GM19193 (cell line): ENCODE measurements around the gene CCDC8.

Source experiments
- POLR2A ChIP-seq: IDR thresholded peaks from 4 replicates; pipeline ENCODE4 v1.6.1; 2011; ENCODE audit not compliant: insufficient read depth, insufficient read length; ENCODE audit errors: extremely low read depth

CCDC8 gene

DNA sequence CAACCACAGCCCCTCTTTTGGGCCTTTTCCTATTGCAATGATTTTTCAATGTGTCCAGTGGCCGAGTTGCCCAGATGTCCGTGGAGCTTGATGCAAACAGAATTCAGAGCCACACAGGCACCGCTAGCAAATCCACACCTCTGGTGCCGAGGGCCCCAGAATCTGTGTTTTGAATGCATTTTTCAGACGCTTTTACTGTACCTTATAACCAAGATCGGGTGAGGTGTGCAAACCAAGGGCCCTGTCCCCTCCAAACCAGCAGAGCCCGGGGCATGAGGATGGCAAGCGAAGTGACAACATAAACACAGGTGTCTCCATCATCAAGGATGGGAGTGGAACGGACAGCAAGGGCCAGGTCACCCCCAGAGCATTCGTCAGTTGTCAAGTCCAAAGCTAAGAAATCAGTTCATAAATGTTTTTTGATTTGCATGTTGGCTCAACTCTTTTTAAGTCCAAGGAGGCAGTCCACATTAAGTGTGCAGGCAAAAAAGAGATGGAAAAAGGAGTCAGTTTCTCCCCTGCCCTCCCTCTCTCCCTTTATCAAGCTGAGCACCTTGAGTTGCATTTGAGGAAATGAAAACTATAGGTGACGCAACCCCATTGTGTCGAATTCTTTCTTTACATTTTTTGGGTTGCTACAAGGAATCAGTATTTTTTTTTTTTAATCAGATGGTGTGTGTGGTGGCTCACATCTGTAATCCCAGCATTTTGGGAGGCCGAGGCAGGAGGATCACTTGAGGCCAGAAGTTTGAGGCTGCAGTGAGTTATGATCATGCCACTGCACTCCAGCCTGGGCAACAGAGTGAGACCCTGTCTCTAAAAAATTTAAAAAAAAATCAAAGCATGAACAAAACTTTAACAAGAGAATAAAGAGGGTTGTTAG, 2.9 kb downstream of the CCDC8 start:
- no peak for TF ChIP-seq POLR2A

DNA sequence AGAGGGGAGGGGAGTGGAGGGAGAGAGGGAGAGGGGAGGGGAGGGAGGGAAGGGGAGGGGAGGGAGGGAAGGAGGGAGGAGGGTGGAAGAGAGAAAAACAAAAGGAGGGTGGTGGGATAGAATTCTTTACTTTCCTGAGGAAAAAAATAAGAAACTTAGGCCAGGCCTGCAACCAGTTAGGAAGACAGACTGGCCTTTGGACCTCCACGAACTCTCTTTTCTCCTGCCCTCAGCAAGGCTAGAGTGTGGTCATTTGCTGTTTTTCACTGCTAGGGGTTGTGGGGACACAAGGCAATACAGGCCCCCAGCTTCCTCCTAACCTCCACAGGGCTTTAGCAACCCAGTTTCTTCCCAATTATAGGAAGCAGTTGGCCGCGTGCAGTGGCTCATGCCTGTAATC, 4.2 kb downstream of the CCDC8 start:
- no peak for TF ChIP-seq POLR2A

DNA sequence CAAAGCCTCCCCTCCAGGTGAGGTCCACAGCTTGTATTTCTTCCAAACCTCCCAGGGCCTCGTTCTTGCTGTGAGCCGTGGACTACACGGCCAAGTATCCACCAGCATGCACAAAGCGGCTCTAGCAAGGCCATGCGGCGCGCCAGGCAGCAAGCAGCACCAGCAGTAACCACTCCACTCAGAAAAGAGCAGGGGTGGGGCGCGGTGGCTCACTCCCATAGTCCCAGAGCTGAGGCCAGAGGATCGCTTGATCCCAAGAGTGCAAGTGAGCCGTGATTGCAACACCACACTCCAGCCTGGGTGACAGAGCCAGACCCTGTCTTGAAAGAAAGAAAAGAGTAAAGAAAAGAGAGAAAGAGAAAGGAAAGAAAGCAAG, 4.7 kb downstream of the CCDC8 start:
- TF ChIP-seq POLR2A, result no peak

DNA sequence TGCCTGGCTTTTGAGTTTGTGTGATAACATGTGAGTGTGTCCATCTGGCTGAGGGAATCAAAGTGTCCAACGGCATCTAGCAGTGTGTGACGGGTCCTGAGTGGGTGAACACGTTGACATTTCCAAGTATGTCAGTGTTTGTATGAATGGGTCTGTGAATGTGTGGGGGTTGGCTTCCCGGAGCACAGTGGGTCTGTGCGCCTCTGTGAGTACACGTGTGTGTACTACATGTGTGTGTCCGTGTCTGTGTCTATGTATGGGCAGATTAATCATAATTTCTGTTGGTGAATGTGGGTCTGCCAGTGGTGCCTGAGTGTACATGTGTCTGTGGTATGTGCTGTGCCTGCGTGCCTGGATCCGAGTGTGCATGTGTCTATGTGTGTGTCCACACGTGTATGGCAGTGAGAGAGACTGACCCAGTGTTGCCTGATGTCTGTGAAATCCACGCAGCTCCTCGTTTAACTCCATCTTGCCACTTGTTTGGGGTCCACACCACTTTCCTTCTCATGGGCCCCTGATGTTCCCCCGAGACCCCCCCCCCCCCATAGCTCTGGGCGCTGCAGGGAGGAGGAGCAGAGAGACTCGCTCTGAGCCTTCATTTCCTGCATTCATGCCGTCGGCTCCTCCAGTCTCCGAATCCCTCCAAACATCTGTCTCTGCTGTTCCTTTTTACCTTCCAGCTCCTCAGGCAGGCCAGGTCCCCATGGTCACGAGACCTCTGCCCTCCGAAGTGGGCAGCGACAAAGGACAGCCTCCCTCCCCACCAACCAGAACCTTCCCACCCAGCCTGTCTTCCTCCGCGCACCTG, 5.3 kb downstream of the CCDC8 start:
- no peak for TF ChIP-seq POLR2A

DNA sequence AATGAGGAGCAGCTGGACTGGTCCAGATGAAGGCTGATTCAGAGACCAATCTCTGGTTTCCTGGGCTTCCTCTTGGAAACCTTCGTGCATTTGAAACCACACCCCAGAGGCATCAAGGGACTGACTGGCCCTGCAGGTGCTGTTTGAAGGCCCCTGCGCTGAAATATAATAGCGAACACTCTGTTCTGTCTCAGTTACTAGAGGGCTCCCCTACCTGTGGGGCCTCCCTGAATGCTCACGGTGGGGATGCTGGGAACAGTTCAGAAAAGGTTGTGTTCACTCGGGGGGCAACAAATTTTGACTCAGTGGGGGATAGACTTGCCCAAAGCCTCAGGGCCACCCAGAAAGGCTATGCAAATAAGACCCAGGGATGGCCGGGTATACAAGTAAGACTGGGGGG, 6.4 kb downstream of the CCDC8 start:
- no peak for TF ChIP-seq POLR2A

DNA sequence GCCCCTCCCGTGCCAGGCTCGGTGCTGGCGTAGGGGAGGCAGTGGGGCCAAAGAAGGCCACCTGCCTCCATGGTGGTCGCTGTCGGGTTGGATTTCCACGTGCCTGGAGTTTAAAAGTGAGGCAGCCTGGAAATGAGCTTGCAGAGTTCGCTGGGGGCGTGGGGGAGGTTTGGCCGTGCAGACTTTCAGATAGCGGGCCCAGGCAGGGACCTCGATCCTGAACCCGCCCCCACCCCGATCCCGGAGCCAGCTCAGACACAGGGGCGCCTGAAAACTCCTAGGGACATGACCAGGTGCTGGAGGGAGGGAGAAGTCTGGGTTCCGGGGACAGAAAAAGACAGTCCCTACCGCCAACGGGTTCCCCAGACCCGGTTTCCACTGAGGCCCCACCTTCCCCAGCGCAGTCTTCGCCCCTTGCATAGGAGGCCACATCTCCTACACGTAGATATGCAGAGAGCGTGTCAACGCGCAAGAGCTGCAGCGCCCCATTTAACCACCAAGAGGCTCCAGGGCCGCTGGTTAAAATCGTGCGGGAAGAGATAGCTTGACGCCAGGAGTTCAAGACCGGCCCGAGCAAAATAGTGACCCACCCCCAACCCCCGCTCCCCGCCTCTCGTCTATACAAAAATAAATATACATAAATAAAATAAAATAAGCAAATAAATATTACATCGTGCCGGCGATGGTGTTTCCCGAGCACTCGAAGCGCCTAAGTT, 8.5 kb downstream of the CCDC8 start:
- no peak for TF ChIP-seq POLR2A

DNA sequence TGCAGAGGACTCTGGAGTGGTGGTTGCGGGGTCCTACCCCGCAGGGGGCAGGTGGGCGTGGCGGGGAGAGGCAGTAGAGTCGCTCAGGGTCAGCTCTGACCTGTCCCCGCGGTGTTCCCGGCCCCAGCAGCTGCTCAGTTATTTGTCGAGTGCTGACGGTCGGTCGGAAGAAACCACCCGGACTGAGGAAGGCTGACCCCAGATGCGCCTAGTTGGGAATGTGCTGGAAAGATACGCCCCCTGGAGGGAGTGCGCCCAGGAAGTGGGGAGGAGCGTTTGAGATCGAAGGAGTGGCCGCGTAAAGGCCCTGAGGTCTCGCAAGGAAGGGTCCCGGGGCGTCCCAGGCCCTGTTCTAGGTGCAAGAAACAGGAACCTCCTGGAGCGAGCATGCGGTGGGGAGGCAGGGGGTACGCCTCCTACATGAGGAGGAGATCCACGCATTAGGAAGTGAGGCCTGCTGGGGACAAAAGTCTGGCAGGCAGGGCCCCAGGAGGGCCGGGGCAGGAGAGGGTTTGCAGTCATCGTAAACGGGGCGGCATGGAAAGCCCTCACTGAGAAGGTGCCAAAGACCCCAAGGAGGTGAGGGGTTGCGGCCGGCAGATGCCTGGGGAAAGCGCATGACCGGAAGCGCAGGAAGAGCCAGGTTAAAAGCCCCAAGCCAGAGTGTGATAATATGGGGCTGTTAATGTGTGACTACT, 9.2 kb downstream of the CCDC8 start:
- TF ChIP-seq POLR2A, result no peak

DNA sequence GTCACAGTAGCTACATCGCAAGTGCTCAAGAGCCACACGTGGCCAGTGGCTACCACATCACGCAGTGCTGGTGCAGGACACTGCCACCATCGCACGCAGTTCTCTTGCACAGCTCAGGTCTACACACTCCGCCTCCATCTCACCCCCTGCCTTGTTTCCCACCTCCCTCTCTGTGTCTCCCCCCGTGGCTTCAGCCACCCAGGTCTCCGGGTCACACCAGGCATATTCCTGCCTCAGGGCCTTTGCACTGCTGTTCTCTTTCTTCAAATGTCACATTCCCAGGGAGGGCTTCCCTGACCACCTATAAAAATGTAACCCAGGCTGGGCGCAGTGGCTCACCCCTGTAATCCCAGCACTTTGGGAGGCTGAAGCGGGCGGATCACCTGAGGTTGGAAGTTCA, 10.6 kb downstream of the CCDC8 start:
- TF ChIP-seq POLR2A, result no peak

DNA sequence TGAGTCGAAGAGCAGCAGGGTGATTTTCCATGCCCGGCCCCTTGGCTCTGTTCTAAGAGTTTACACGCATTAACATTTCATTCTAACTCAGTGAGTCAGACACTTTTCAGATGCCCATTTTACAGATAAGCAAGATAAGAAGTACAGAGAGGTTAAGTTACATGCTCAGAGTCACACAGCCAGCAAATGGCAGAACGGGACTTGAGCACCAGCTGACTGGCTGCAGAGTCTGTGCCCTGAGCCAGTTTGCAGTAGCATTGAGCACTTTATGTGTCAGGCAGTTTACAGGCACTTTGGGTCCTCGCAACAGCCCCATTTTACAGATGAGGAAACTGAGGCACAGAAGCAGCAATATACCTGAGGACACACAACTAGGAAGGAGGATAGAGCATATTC, 19.0 kb downstream of the CCDC8 start:
- TF ChIP-seq POLR2A, result no peak

DNA sequence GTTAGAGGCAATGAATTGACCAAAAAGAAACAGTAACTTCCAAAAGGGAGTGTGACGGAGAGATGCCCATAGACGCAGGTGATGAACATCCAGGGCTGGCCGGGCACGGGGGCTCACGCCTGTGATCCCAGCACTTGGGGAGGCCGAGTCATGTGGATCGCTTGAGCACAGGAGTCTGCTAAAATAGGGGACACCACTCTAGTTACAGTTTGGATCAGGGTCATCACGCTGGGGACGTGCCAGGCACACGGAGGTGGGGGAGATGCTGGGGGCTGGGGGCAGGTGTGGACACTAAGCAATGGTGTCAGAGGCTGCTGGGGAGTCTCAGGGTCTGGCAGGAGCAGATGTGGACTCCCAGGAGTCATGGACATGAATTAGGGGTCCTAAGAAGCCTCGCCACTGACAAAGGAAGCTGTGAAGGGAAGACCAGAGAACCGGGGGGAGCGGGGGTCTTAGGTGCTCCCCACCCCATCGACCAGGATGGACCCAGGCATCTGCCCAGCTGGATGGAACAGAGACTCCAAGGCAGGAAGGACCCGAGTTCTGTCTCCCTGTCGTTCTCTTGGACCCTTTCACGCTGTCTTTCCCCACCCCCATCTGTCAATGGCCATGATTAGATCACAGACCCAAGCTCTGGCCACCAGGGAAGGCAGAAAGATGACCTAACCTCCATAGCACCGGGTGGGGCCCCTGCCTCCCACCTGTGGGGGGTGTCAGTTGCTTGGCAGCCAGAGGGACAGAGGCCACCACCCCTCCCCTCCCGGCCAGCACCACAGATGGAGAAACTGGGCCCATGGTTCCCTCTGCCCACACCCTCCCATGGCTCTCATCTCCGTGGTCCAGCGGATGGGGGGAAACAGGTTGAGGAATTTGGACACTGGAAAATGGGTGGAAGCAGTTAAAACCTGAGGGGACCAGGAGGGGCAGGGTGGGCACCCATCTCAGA, 19.6 kb downstream of the CCDC8 start:
- no peak for TF ChIP-seq POLR2A

DNA sequence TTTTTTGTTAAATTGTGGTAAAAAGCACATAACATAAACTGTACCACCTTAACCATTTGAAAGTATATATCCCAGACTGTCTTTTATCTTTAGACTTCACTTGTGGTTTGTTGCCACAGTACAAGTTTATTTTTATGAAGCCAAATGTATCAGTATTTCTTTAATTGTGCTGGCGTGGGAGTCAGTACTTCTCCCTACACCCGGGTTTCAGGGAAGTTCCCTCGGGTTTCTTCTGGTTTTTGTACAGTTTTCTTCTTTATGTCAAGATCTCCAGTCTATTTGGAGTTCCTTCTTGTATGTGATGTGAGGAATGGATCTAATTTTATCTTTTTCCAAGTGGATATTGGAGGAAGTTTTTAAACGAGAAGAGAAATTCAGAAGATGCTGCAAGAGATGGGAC, 20.5 kb downstream of the CCDC8 start:
- no peak for TF ChIP-seq POLR2A

DNA sequence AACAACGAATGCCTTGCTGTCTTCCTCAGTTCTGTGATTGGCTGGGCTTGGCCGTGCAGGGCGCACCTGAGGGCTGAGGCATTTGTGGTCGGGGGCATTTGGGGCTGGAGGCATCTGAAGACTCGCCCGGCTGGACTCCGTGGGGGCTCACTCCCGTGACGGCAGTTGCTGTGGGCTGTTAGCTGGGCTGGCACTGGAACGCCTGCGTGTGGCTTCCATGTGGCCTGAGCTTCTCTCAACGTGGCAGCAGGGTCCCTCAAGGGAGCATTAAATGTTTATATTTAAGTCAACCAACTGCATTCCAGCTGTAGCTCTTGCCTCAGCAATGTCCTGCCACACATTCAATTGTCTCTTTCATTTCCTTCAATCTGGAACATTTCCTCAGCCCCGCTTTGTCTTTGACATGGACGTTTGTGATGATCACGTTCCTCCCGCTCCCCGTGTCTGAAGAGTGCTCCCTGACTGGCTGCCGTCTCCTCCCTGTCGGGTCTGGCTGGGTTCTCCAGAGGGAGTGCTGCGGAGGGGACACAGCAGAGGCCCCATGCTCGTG, 21.0 kb downstream of the CCDC8 start:
- TF ChIP-seq POLR2A, result no peak
